ENCODE data around the gene SYT9. TPM values are rescaled to one million over a fixed set of nuclear protein-coding genes. Genes with fewer than 3 reads are reported as not detected.

Gene SYT9
- total and polyA plus RNA-seq, 2 of the 4 experiments (the other 2 are of a cell fraction) = not detected

DNA sequence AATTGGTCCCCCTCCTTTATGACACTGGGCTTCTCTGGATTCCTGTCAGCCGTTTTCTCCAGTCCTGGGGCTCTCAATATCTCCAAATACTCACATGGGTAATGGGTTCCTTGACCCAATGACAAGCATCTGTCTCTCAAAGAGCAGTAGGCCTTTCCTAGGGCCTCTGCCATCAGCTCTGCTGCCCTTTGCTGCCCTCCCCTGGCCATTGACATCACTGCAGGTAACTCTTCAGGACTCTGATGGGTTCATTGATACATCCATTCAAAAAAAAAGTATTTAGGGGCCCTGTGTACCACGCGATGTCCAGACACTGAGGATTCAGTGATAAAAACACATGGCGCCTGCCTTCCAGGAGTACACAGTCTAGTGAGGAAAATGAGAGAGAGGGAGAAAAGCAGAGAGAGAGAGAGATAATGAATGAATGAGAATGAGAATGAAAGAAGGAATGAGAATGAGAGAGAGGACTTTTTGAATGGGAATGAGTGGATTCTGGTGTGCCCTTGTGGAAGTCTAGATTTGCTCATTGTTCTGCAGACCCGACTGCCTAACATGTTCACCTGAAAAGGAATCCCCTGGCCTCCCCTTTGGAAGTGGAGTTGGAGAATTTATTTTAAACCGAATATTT is 191.0 kb downstream of the SYT9 start:
- no peak overlapping the region for H4K5ac ChIP-seq (ENCODE audit: low read depth, low read length)
- POLR2A ChIA-PET (ENCODE audit: unreplicated experiment) = no interaction called here
- no peak overlapping the region for H3K9ac ChIP-seq (ENCODE audit: low read depth, low read length)
- intact Hi-C loops (cut with micrococcal nuclease) = loop anchor here (1.0 to 5.0 kb wide), 3 partner anchors 344 to 685 kb away; no protein-coding TSS in a partner anchor
- H4K8ac ChIP-seq (ENCODE audit: low read depth in 2 of 2, low read length in 2 of 2) = no peak overlapping the region
- H2AFZ ChIP-seq (replicated peaks; ENCODE audit: low read length, poor library complexity) = no peak overlapping the region
- DNase-seq = peak; percentile 31
- H3K4me3 ChIP-seq (ENCODE audit: insufficient read depth, low read depth, low read length) = no peak overlapping the region
- no peak overlapping the region for H2AK5ac ChIP-seq (ENCODE audit: low read depth, low read length)
- CTCF ChIA-PET = interaction anchor here (0.5 to 1.3 kb wide), 5 partner anchors 12 to 345 kb away, joined by 3 to 6 read pairs (median 4); no protein-coding TSS in a partner anchor
- no peaks in the 10 kb centered on the region for H3K79me1 ChIP-seq (ENCODE audit: low read depth in 1 of 2, low read length in 2 of 2)
- H3K14ac ChIP-seq (replicated peaks; ENCODE audit: low read depth, low read length) = no peak overlapping the region
- no peak overlapping the region for H2BK15ac ChIP-seq (ENCODE audit: low read depth, low read length)
- ATAC-seq (ENCODE audit: low read depth) = peak; percentile 96
- no peak overlapping the region for H3K23ac ChIP-seq (ENCODE audit: low read depth, low read length)
- dilution Hi-C loops (cut with HindIII; ENCODE audit: low sequenced_read_pairs, unreplicated experiment) = no loop called here
- no peaks in the 10 kb centered on the region; the same call in 1 of the 2 replicates for H3K27me3 ChIP-seq (ENCODE audit: control insufficient read depth, insufficient read depth, low read length)
- H3K56ac ChIP-seq (ENCODE audit: extremely low read depth, insufficient read depth, low read length) = no peak overlapping the region
- no peaks in the 10 kb centered on the region for H3K9me1 ChIP-seq (ENCODE audit: insufficient read depth, low read length)
- H2BK120ac ChIP-seq (ENCODE audit: low read depth, low read length) = no peak overlapping the region
- H3K36me3 ChIP-seq (ENCODE audit: control insufficient read depth, insufficient read depth, low read length) = no peaks in the 10 kb centered on the region
- in situ Hi-C loops (cut with MboI; ENCODE audit: low sequenced_read_pairs) = loop anchor here (5.0 to 25.0 kb wide), 2 partner anchors 340 to 630 kb away; no protein-coding TSS in a partner anchor
- 20% methylated on average over 2 of the region's 6 CpGs; no CpG with 5 or more reads in 1 of the 2 experiments for WGBS, 2 experiments (ENCODE audit: extremely low coverage in 2 of 2, insufficient read length in 1 of 2)
- no peak overlapping the region for H2BK20ac ChIP-seq (ENCODE audit: low read depth, low read length)
- no peak overlapping the region for H2BK5ac ChIP-seq (ENCODE audit: low read depth, low read length, poor library complexity, severe bottlenecking)
- no peak overlapping the region for H4K91ac ChIP-seq (ENCODE audit: insufficient read depth, low read depth, low read length)
- no peaks in the 10 kb centered on the region for H4K20me1 ChIP-seq (ENCODE audit: insufficient read depth, low read length)
- H3K18ac ChIP-seq (ENCODE audit: low read depth, low read length) = no peak overlapping the region
- H3K4ac ChIP-seq (ENCODE audit: low read depth, low read length) = no peak overlapping the region
- H3K27ac ChIP-seq (ENCODE audit: insufficient read depth, low read length) = no peak overlapping the region
- no peak overlapping the region for H2AK9ac ChIP-seq (replicated peaks; ENCODE audit: low read depth, low read length, poor library complexity)
- TF ChIP-seq NFE2L2 (IDR thresholded peaks at IDR 0.05; ENCODE audit: low read depth, low read length) = no peak
- no peak for TF ChIP-seq FOS (IDR thresholded peaks at IDR 0.05; ENCODE audit: low read depth, low read length)
- peak; percentile 75 for TF ChIP-seq SMC3 (IDR thresholded peaks at IDR 0.05; ENCODE audit: low read depth, low read length)
- TF ChIP-seq RAD21 (IDR thresholded peaks at IDR 0.05; ENCODE audit: low read length) = peak; percentile 69
- TF ChIP-seq, protein P1, sequence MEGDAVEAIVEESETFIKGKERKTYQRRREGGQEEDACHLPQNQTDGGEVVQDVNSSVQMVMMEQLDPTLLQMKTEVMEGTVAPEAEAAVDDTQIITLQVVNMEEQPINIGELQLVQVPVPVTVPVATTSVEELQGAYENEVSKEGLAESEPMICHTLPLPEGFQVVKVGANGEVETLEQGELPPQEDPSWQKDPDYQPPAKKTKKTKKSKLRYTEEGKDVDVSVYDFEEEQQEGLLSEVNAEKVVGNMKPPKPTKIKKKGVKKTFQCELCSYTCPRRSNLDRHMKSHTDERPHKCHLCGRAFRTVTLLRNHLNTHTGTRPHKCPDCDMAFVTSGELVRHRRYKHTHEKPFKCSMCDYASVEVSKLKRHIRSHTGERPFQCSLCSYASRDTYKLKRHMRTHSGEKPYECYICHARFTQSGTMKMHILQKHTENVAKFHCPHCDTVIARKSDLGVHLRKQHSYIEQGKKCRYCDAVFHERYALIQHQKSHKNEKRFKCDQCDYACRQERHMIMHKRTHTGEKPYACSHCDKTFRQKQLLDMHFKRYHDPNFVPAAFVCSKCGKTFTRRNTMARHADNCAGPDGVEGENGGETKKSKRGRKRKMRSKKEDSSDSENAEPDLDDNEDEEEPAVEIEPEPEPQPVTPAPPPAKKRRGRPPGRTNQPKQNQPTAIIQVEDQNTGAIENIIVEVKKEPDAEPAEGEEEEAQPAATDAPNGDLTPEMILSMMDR (conservative IDR thresholded peaks at IDR 0.05; ENCODE audit: low read depth, low read length) = peak; percentile 71
- no peak overlapping the region for H3K4me2 ChIP-seq (ENCODE audit: low read depth, low read length)
- no peaks in the 10 kb centered on the region for H3K4me1 ChIP-seq (ENCODE audit: control insufficient read depth, insufficient read depth, low read length)
- no peaks in the 10 kb centered on the region for H3K9me3 ChIP-seq (ENCODE audit: control insufficient read depth, insufficient read depth, low read length)
- BruUV-seq (replicated peaks) = no TSS peak
